ENCODE results near the gene CADM2.

Gene CADM2

DNA sequence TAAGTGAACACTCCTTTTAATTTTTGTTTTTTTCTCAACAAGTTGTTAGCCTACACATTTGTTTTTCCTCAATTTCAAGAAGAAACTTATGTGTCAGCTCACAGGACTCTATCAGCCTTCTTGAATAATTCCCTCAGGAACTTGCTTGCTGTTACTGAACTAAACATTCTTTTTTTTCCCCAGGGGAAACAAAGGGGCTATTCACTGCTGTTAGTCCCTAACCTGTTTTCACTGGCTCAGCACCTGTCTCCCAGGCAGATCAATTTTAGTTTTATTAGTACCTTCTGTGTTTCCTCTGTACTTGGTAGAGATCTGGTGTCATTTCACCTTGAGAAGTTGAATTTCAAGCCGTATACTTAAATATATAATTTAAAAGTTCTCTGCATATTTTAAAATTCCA lies 644.6 kb downstream of the CADM2 start:
- FAIRE-seq = no peak
- no peak for DNase-seq (ENCODE audit: insufficient read length, low spot score)
- TF ChIP-seq POLR2A (IDR thresholded peaks at IDR 0.05; ENCODE audit: low read depth, low read length) = no peak

DNA sequence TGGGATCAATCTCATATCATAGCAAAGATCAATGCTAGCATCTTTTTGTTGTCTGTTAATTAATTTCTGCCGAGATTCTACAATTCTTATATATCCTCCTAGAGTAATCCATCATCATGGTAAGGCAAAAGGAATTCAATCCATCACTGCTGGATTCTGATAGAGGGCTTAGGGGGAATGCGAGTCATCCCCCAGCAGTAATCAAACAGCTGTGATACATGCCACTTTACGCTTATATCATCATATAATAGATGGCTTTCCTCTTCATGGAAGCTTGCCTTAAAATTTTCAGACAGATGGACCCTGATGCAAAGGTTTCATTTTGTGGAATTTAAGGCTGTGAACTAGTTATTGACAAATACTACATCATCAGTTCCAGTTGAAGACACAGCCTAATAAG lies 645.9 kb downstream of the CADM2 start:
- FAIRE-seq (no peak), DNase-seq (ENCODE audit: insufficient read length, low spot score) (no peak)
- TF ChIP-seq POLR2A (IDR thresholded peaks at IDR 0.05; ENCODE audit: low read depth, low read length) = no peak

DNA sequence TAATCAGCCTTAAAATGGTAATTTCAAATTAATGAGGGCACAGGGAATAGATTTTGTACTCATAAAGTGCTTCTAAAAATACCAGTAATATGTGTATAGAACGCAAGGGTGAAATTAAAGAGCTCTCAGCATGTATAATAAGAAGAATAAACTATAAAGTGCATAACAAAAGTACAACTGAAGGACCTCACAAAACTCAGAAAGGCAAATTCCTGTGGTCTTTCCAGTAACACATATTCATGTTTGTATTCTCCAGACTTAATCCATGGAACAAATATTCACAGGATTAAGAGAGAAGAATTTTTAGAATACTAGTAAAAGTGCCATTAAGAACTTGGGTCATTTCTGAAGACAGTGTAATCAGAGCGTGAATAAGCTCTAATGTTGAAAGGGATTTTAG lies 646.3 kb downstream of the CADM2 start:
- FAIRE-seq = no peak
- DNase-seq (ENCODE audit: insufficient read length, low spot score) = no peak
- no peak for TF ChIP-seq POLR2A (IDR thresholded peaks at IDR 0.05; ENCODE audit: low read depth, low read length)

- no peak for FAIRE-seq
- no peak for TF ChIP-seq POLR2A (IDR thresholded peaks at IDR 0.05; ENCODE audit: low read depth, low read length)
Observed at GRCh38 chr3:85626662-85627061, 667.9 kb downstream of the CADM2 start.

GRCh38 chr3:85627932-85628331 lies 669.1 kb downstream of the CADM2 start:
- DNase-seq (ENCODE audit: insufficient read length, low spot score) (no peak), FAIRE-seq (no peak)
- no peak for TF ChIP-seq POLR2A (IDR thresholded peaks at IDR 0.05; ENCODE audit: low read depth, low read length)

More at GRCh38 chr3:85626662-85627061, 667.9 kb downstream of the CADM2 start:
- no peak for DNase-seq (ENCODE audit: insufficient read length, low spot score)

DNA sequence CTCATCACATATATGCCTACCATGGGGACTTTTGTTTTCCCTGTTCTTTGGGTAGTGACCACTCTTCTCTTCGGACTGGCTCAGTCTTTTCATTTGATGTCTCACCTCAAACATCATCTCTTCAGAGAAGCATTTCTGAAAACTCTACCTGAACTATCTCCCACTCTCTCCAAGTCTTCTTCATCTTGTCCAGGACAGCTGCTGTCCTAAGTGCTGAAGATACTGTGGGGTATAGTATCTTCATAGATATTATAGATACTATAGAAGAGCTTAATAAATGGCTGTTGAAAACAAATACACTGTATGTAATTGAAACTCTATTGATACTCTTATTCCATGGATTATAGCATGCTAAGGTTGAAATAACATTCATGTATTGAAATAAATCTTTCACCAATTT lies 672.3 kb downstream of the CADM2 start:
- no peak for FAIRE-seq
- DNase-seq (ENCODE audit: insufficient read length, low spot score) = no peak
- no peak for TF ChIP-seq POLR2A (IDR thresholded peaks at IDR 0.05; ENCODE audit: low read depth, low read length)

DNA sequence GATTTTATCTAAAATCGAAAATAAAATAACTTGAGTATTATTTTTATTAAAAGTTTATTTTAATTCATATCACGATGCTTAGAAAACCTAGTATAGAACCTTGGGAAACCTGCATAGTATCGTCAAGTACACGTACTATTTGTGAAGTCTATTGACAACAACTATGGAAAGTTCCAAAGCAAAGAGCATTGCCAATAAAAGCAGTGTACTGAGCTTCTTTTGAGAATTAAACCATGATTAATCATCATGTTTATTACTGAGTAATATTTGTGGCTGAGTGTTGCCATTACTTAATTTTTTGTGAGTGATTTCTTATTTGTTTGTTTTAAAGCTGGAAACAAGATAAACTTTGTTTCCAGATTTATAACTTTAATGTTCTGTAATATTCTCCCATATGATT lies 674.1 kb downstream of the CADM2 start:
- no peak for TF ChIP-seq POLR2A (IDR thresholded peaks at IDR 0.05; ENCODE audit: low read depth, low read length)
- no peak for FAIRE-seq
- no peak for DNase-seq (ENCODE audit: insufficient read length, low spot score)

GRCh38 chr3:85652360-85652759 lies 693.6 kb downstream of the CADM2 start:
- FAIRE-seq = no peak
- TF ChIP-seq POLR2A (IDR thresholded peaks at IDR 0.05; ENCODE audit: low read depth, low read length) = no peak

DNA sequence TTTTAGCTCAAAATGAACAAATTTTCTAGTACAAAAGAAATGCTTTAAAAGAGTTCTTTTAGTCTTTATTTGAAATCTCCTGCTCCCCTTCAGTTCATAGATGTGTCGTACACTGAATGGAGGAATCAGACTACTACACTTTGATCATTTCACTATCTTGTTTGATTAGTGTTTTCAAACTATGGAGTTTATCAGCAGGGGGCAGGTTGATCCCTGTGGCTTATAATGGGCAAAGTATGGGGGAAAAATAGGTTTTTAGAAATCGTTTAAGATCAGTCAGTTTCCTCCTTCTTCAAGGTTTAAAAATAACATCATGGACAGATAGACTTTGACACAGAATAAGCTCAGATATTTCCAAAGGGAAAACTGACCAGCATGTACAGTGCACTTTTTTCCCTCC lies 701.7 kb downstream of the CADM2 start:
- no peak for TF ChIP-seq POLR2A (IDR thresholded peaks at IDR 0.05; ENCODE audit: low read depth, low read length)
- FAIRE-seq = no peak
- no peak for DNase-seq (ENCODE audit: insufficient read length, low spot score)

More at GRCh38 chr3:85652360-85652759, 693.6 kb downstream of the CADM2 start:
- no peak for DNase-seq (ENCODE audit: insufficient read length, low spot score)

- no peak for DNase-seq (ENCODE audit: insufficient read length, low spot score)
- FAIRE-seq = no peak
- no peak for TF ChIP-seq POLR2A (IDR thresholded peaks at IDR 0.05; ENCODE audit: low read depth, low read length)
Observed at GRCh38 chr3:85662462-85662861, 703.7 kb downstream of the CADM2 start.

- TF ChIP-seq POLR2A (IDR thresholded peaks at IDR 0.05; ENCODE audit: low read depth, low read length) = no peak
- no peak for FAIRE-seq
- no peak for DNase-seq (ENCODE audit: insufficient read length, low spot score)
Observed at GRCh38 chr3:85667744-85668143, 709.0 kb downstream of the CADM2 start.

GRCh38 chr3:85670634-85671205 lies 711.9 kb downstream of the CADM2 start:
- no peak for FAIRE-seq
- DNase-seq (ENCODE audit: insufficient read length, low spot score) = no peak
- no peak for TF ChIP-seq POLR2A (IDR thresholded peaks at IDR 0.05; ENCODE audit: low read depth, low read length)

GRCh38 chr3:85672761-85673160 lies 714.0 kb downstream of the CADM2 start:
- FAIRE-seq = no peak
- no peak for DNase-seq (ENCODE audit: insufficient read length, low spot score)
- TF ChIP-seq POLR2A (IDR thresholded peaks at IDR 0.05; ENCODE audit: low read depth, low read length) = no peak

DNA sequence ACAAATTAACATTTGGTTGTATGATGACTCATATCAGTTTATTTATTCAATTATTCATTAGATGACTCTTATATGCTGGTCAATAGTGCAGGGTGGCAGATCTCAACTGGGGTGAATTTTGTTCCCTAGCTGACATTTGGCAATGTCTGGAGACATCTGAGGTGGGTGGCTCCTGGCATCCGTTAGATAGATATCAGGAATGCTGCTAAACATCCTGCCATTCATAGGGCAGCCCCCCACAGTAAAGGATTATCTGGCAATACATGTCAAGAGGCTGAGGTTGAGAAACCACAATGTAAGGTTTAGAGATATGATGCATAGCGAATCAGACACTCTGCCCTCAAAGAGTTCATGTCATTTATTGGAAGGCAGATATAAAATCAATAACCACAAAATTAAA lies 719.9 kb downstream of the CADM2 start:
- DNase-seq (ENCODE audit: insufficient read length, low spot score) (no peak), FAIRE-seq (no peak)
- TF ChIP-seq POLR2A (IDR thresholded peaks at IDR 0.05; ENCODE audit: low read depth, low read length) = no peak

- DNase-seq (ENCODE audit: insufficient read length, low spot score) = no peak
- TF ChIP-seq POLR2A (IDR thresholded peaks at IDR 0.05; ENCODE audit: low read depth, low read length) = no peak
- FAIRE-seq = no peak
Observed at GRCh38 chr3:85681906-85682305, 723.1 kb downstream of the CADM2 start.

DNA sequence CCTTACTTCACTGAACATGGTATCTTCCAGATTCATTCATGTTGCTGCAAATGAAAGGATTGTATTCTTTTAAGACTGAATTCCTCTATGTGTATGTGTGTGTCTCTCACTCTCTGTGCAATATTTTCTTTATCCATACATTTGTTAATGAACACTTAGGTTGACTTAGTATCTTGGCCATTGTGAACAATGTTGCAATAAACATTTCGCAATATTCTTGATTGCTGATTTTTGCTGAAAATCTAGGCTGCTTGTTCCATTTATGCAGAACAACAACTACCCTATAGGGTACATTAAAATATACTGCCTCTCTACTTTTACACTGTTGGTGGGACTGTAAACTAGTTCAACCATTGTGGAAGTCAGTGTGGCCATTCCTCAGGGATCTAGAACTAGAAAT lies 732.4 kb downstream of the CADM2 start:
- DNase-seq (ENCODE audit: insufficient read length, low spot score) (no peak), FAIRE-seq (no peak)
- no peak for TF ChIP-seq POLR2A (IDR thresholded peaks at IDR 0.05; ENCODE audit: low read depth, low read length)

All from H54 (cell line).